GM21786 (cell line): ENCODE data around the gene ZNF782.
"Not testable (repeated sequence)": the region's sequence is repeated elsewhere in the genome, so short reads cannot be mapped to it uniquely, and the experiment has no call there.

Experiments used
- ATAC-seq: cut with Tn5 transposase; IDR thresholded peaks from one replicate; pipeline ENCODE4 v1.9.1; 2021; ENCODE audit not compliant: unreplicated experiment

The ZNF782 gene

GRCh38 chr9:96854651-96855273, 448 bp upstream of the ZNF782 start:
- no peak for ATAC-seq

GRCh38 chr9:96852676-96853075, 1.6 kb downstream of the ZNF782 start:
- no peak for ATAC-seq

- no peak for ATAC-seq
Measured at GRCh38 chr9:96844040-96844439, 10.3 kb downstream of the ZNF782 start.

GRCh38 chr9:96818533-96818932, 35.8 kb downstream of the ZNF782 start:
- no peak for ATAC-seq

GRCh38 chr9:96817973-96818372, 36.3 kb downstream of the ZNF782 start:
- no peak for ATAC-seq

- ATAC-seq: no peak
Measured at GRCh38 chr9:96813607-96814006, 40.7 kb downstream of the ZNF782 start.

GRCh38 chr9:96798959-96799358, 55.4 kb downstream of the ZNF782 start:
- not testable (repeated sequence) for ATAC-seq

GRCh38 chr9:96784021-96784420, 70.3 kb downstream of the ZNF782 start:
- no peak for ATAC-seq

GRCh38 chr9:96782235-96782634, 72.1 kb downstream of the ZNF782 start:
- ATAC-seq: no peak

GRCh38 chr9:96781552-96781951, 72.8 kb downstream of the ZNF782 start:
- ATAC-seq: no peak

- ATAC-seq: no peak
Measured at GRCh38 chr9:96779089-96779488, 75.2 kb downstream of the ZNF782 start.

- ATAC-seq: no peak
Measured at GRCh38 chr9:96777426-96777864, 76.9 kb downstream of the ZNF782 start.

GRCh38 chr9:96771124-96771523, 83.2 kb downstream of the ZNF782 start:
- ATAC-seq: no peak

GRCh38 chr9:96769989-96770388, 84.3 kb downstream of the ZNF782 start:
- ATAC-seq: no peak
